Small intestine (tissue), 7 donors: ENCODE results near the gene HOXA6. TPM values are rescaled to one million over a fixed set of nuclear protein-coding genes. Genes with fewer than 3 reads are reported as not detected.

ENCODE experiments used
- DNase-seq, 2 donors: peaks; one replicate each; pipeline versions ENCODE4 v3.0.0 to v3.0.0-alpha.2; 2013
- FAIRE-seq: peaks from 2 replicates; lab custom pipeline; 2012; peaks lifted over from hg19 to GRCh38; lab: Jason Lieb, UNC
- H3K27ac ChIP-seq, 3 donors: one replicate each; pipeline ENCODE4 v1.5.1; 2013; ENCODE audit warnings: low read length in 2 of 3, mild to moderate bottlenecking in 2 of 3, control low read depth in 1 of 3, inconsistent platforms in 1 of 3, low read depth in 1 of 3, moderate library complexity in 1 of 3
- H3K27me3 ChIP-seq, 3 donors: one replicate each; pipeline ENCODE4 v1.6.1; 2013; ENCODE audit warnings: low read length in 3 of 3, inconsistent platforms in 1 of 3; ENCODE audit not compliant: control insufficient read depth in 3 of 3, insufficient read depth in 3 of 3
- H3K36me3 ChIP-seq, 3 donors: one replicate each; pipeline ENCODE4 v1.6.1; 2013; ENCODE audit warnings: low read length in 3 of 3, inconsistent platforms in 1 of 3, low read depth in 1 of 3, mild to moderate bottlenecking in 1 of 3, moderate library complexity in 1 of 3; ENCODE audit not compliant: control insufficient read depth in 3 of 3, insufficient read depth in 2 of 3
- H3K4me1 ChIP-seq, 3 donors: one replicate each; pipeline ENCODE4 v1.6.1; 2013; ENCODE audit warnings: low read length in 2 of 3, inconsistent platforms in 1 of 3, low read depth in 1 of 3, mild to moderate bottlenecking in 1 of 3, moderate library complexity in 1 of 3; ENCODE audit not compliant: control insufficient read depth in 3 of 3, insufficient read depth in 2 of 3
- H3K4me3 ChIP-seq, 3 donors: one replicate each; pipeline ENCODE4 v1.5.1; 2013; ENCODE audit warnings: low read length in 3 of 3, control low read depth in 1 of 3, inconsistent platforms in 1 of 3, low read depth in 1 of 3, mild to moderate bottlenecking in 1 of 3, moderate library complexity in 1 of 3
- H3K9me3 ChIP-seq, 2 donors: one replicate each; pipeline ENCODE4 v1.6.1; 2013; ENCODE audit warnings: low read depth in 1 of 2, low read length in 1 of 2; ENCODE audit not compliant: control insufficient read depth in 2 of 2, insufficient read depth in 1 of 2
- WGBS, 3 donors: extraction: QIAGEN DNeasy Blood & Tissue Kit; methylation state at CpG; one replicate each; pipeline ENCODE4 v1.1.7; 2013; 5-methylcytosine and 5-hydroxymethylcytosine counted together
- polyA plus RNA-seq, 4 donors: library from polyadenylated mRNA; stranded (reverse) in 3 of 4; unstranded in 1 of 4; fragments of 200-250 nt in 3 of 4; fragments of 120-200 nt in 1 of 4; gene quantifications; one replicate each; pipeline versions ENCODE4 v1.2.1 to v1.2.3, GENCODE V29; 2013
- donor health status: healthy with polysubstance abuse.
- donor health status: control.
- donor health status: control.
- donor health status: Bipolar disorder and iron deficiency.
- donor health status: healthy.

The HOXA6 gene
- polyA plus RNA-seq, 4 donors: 0.46 to 29.7 (median 0.81) TPM; not detected in 1

- Histone ChIP-seq H3K36me3 (peaks cover 0 to 28% (median 0%) of the 10 kb centered on the region in 3 donors), H3K27ac (peak overlapping the region in 2 of 3 donors; percentile 48 to 82), H3K27me3 (peaks cover 0 to 12% (median 0%) of the 10 kb centered on the region in 3 donors), H3K4me1 (peaks cover 4 to 61% (median 7%) of the 10 kb centered on the region in 3 donors), H3K9me3 (no peaks in the 10 kb centered on the region), H3K4me3 (no peak overlapping the region)
- 58 to 81% (median 77%) methylated on average over 5 of the region's 5 CpGs for WGBS, 3 donors
- FAIRE-seq: no peak
- DNase-seq: no peak
These were observed 21.6 kb downstream of the HOXA6 start for GRCh38 chr7:27125986-27126394.

GRCh38 chr7:27124902-27125689 lies 22.5 kb downstream of the HOXA6 start:
- FAIRE-seq (no peak), DNase-seq (peak; percentile 36 to 70)
- WGBS, 3 donors: 50 to 61% (median 61%) methylated on average over 8 of the region's 8 CpGs
- Histone ChIP-seq H3K36me3 (peaks cover 0 to 31% (median 0%) of the 10 kb centered on the region in 3 donors), H3K4me3 (peak overlapping the region in 1 of 3 donors; percentile 50), H3K4me1 (peaks cover 4 to 69% (median 13%) of the 10 kb centered on the region in 3 donors), H3K27ac (peak overlapping the region; percentile 35 to 86 (median 82)), H3K27me3 (peaks cover 0 to 12% (median 0%) of the 10 kb centered on the region in 3 donors), H3K9me3 (no peaks in the 10 kb centered on the region)

GRCh38 chr7:27124096-27124901 lies 23.3 kb downstream of the HOXA6 start:
- peaks cover 4 to 69% (median 18%) of the 10 kb centered on the region in 3 donors for H3K4me1 ChIP-seq
- H3K4me3 ChIP-seq: peak overlapping the region in 1 of 3 donors; percentile 50
- H3K27me3 ChIP-seq: peaks cover 0 to 12% (median 0%) of the 10 kb centered on the region in 3 donors
- peaks cover 0 to 32% (median 0%) of the 10 kb centered on the region in 3 donors for H3K36me3 ChIP-seq
- H3K9me3 ChIP-seq: no peaks in the 10 kb centered on the region
- FAIRE-seq (no peak), DNase-seq (peak in 1 of 2 donors; percentile 57)
- peak overlapping the region; percentile 30 to 86 (median 82) for H3K27ac ChIP-seq
- WGBS, 3 donors: 44 to 61% (median 59%) methylated on average over 43 of the region's 43 CpGs

GRCh38 chr7:27123477-27124053 lies 24.0 kb downstream of the HOXA6 start:
- WGBS, 3 donors: 35 to 61% (median 40%) methylated on average over 26 of the region's 26 CpGs
- peaks cover 4 to 70% (median 20%) of the 10 kb centered on the region in 3 donors for H3K4me1 ChIP-seq
- peak overlapping the region in 2 of 3 donors; percentile 34 to 50 for H3K4me3 ChIP-seq
- peaks cover 0 to 31% (median 0%) of the 10 kb centered on the region in 3 donors for H3K36me3 ChIP-seq
- H3K9me3 ChIP-seq: no peaks in the 10 kb centered on the region
- H3K27ac ChIP-seq: peak overlapping the region; percentile 30 to 86 (median 82)
- FAIRE-seq: no peak
- DNase-seq: no peak
- peaks cover 0 to 15% (median 0%) of the 10 kb centered on the region in 3 donors for H3K27me3 ChIP-seq

GRCh38 chr7:27123007-27123476 lies 24.5 kb downstream of the HOXA6 start:
- H3K27ac ChIP-seq: peak overlapping the region; percentile 30 to 86 (median 82)
- H3K4me1 ChIP-seq: peaks cover 4 to 71% (median 20%) of the 10 kb centered on the region in 3 donors
- H3K9me3 ChIP-seq: no peaks in the 10 kb centered on the region
- DNase-seq: peak in 1 of 2 donors; percentile 70
- 11 to 40% (median 32%) methylated on average over 14 of the region's 14 CpGs for WGBS, 3 donors
- peaks cover 0 to 34% (median 0%) of the 10 kb centered on the region in 3 donors for H3K36me3 ChIP-seq
- H3K27me3 ChIP-seq: peaks cover 0 to 16% (median 0%) of the 10 kb centered on the region in 3 donors
- peak overlapping the region in 2 of 3 donors; percentile 34 to 50 for H3K4me3 ChIP-seq
- FAIRE-seq: no peak

- H3K9me3 ChIP-seq: no peaks in the 10 kb centered on the region
- H3K27me3 ChIP-seq: peaks cover 0 to 21% (median 0%) of the 10 kb centered on the region in 3 donors
- peaks cover 0 to 41% (median 0%) of the 10 kb centered on the region in 3 donors for H3K36me3 ChIP-seq
- H3K4me1 ChIP-seq: peaks cover 4 to 71% (median 17%) of the 10 kb centered on the region in 3 donors
- H3K4me3 ChIP-seq: peak overlapping the region in 2 of 3 donors; percentile 36 to 50
- FAIRE-seq (no peak), DNase-seq (peak; percentile 82 to 92)
- H3K27ac ChIP-seq: peak overlapping the region; percentile 44 to 86 (median 82)
- 12 to 41% (median 27%) methylated on average over 42 of the region's 42 CpGs for WGBS, 3 donors
These were observed 25.3 kb downstream of the HOXA6 start for GRCh38 chr7:27122077-27122910.

GRCh38 chr7:27121684-27122076 lies 25.9 kb downstream of the HOXA6 start:
- Histone ChIP-seq H3K36me3 (peaks cover 0 to 46% (median 0%) of the 10 kb centered on the region in 3 donors), H3K4me3 (peak overlapping the region in 2 of 3 donors; percentile 36 to 50), H3K4me1 (peaks cover 4 to 72% (median 17%) of the 10 kb centered on the region in 3 donors), H3K9me3 (no peaks in the 10 kb centered on the region), H3K27me3 (peaks cover 0 to 25% (median 0%) of the 10 kb centered on the region in 3 donors), H3K27ac (peak overlapping the region; percentile 44 to 86 (median 82))
- no peak for FAIRE-seq
- DNase-seq: no peak
- 7 to 36% (median 36%) methylated on average over 7 of the region's 7 CpGs for WGBS, 3 donors
